Large intestine (tissue), 3 donors: ENCODE results near the gene IRF7. TPM values are rescaled to one million over a fixed set of nuclear protein-coding genes. Genes with fewer than 3 reads are reported as not detected.
A peak's percentile ranks its signal among the peaks of the same experiment; 100 is the strongest.

Source experiments
- DNase-seq, 2 donors: peaks; one replicate each; pipeline versions ENCODE4 v3.0.0 to v3.0.0-alpha.2; 2013
- H3K27ac ChIP-seq: one replicate; pipeline ENCODE4 v1.5.1; 2013; ENCODE audit warnings: low read length
- H3K27me3 ChIP-seq: 2 replicates; pipeline ENCODE4 v1.6.1; 2013; ENCODE audit warnings: low read length; ENCODE audit not compliant: control insufficient read depth, insufficient read depth
- H3K36me3 ChIP-seq: 2 replicates; pipeline ENCODE4 v1.6.1; 2013; ENCODE audit warnings: low read length; ENCODE audit not compliant: control insufficient read depth, insufficient read depth
- H3K4me1 ChIP-seq: one replicate; pipeline ENCODE4 v1.6.1; 2013; ENCODE audit warnings: low read length; ENCODE audit not compliant: control insufficient read depth, insufficient read depth
- H3K4me3 ChIP-seq: one replicate; pipeline ENCODE4 v1.5.1; 2013; ENCODE audit warnings: low read length
- H3K9me3 ChIP-seq: one replicate; pipeline ENCODE4 v1.6.1; 2013; ENCODE audit warnings: mild to moderate bottlenecking, low read depth, low read length, moderate library complexity; ENCODE audit not compliant: control insufficient read depth
- WGBS: methylation state at CpG from one replicate; pipeline ENCODE4 v1.1.5; 2013; ENCODE audit warnings: low lambda C conversion rate; ENCODE audit not compliant: insufficient coverage; 5-methylcytosine and 5-hydroxymethylcytosine counted together
- polyA plus RNA-seq: library from polyadenylated mRNA; unstranded; fragments of 120-200 nt; gene quantifications from one replicate; pipeline ENCODE4 v1.2.1, GENCODE V29; 2013

The IRF7 gene
- polyA plus RNA-seq, 1 donor: 16.7 TPM

- H3K27ac ChIP-seq: peak overlapping the region; percentile 48
- WGBS: no CpG with 5 or more reads among the region's 14 CpGs
- no peak for DNase-seq
Measured at GRCh38 chr11:614021-614622, 1.6 kb downstream of the IRF7 start.

GRCh38 chr11:613369-613968 lies 2.3 kb downstream of the IRF7 start:
- no CpG with 5 or more reads among the region's 36 CpGs for WGBS
- H3K36me3 ChIP-seq: peaks cover 62% of the 10 kb centered on the region
- peak in 1 of 2 donors; percentile 64 for DNase-seq
- H3K4me3 ChIP-seq: peak overlapping the region; percentile 6
- peak overlapping the region; percentile 48 for H3K27ac ChIP-seq
- peaks cover 22% of the 10 kb centered on the region for H3K4me1 ChIP-seq
- no peaks in the 10 kb centered on the region for H3K27me3 ChIP-seq
- peaks cover 13% of the 10 kb centered on the region for H3K9me3 ChIP-seq

More at GRCh38 chr11:614021-614622, 1.6 kb downstream of the IRF7 start:
- no peaks in the 10 kb centered on the region for H3K27me3 ChIP-seq
- H3K9me3 ChIP-seq: peaks cover 11% of the 10 kb centered on the region
- H3K4me1 ChIP-seq: peaks cover 22% of the 10 kb centered on the region
- H3K4me3 ChIP-seq: peak overlapping the region; percentile 6
- peaks cover 62% of the 10 kb centered on the region for H3K36me3 ChIP-seq

- peaks cover 18% of the 10 kb centered on the region for H3K9me3 ChIP-seq
- no peak overlapping the region for H3K4me3 ChIP-seq
- no peak overlapping the region for H3K27ac ChIP-seq
- no peaks in the 10 kb centered on the region for H3K27me3 ChIP-seq
- peaks cover 62% of the 10 kb centered on the region for H3K36me3 ChIP-seq
- H3K4me1 ChIP-seq: peaks cover 22% of the 10 kb centered on the region
- WGBS: no CpG with 5 or more reads among the region's 10 CpGs
- no peak for DNase-seq
Measured at GRCh38 chr11:612961-613300, 2.8 kb downstream of the IRF7 start.

DNA sequence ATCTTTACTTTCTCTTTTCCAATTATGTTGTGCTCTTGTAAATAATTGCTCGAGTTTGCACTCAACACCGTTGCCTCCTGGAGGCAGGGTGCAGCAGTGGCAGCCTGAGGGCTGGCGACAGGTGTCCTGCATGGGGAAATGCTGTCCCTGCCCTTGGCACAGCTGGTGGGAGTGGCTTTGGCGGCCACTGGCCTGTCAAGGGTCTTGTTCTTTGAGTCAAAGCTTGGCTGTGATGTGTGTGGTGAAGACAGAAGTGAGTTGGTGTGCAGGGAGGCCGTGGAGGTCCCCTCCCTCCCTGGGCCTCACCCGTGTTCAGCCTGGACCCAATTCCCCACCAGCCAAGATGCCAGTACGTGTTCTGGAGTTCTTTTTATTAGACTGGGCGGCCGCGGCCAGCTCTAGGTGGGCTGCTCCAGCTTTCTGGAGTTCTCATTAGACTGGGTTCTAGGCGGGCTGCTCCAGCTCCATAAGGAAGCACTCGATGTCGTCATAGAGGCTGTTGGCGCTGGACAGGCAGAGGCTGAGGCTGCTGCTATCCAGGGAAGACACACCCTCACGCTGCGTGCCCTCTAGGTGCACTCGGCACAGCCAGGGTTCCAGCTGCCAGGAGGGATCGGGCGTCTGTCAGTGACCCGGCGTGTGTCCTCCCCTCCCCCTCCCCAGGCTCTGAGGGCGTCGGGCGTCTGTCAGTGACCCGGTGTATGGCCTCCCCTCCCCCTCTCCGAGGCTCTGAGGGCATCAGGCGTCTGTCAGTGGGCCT lies 3.4 kb downstream of the IRF7 start:
- DNase-seq: peak in 1 of 2 donors; percentile 45
- Histone ChIP-seq H3K27ac (no peak overlapping the region), H3K9me3 (peaks cover 19% of the 10 kb centered on the region), H3K36me3 (peaks cover 66% of the 10 kb centered on the region), H3K27me3 (no peaks in the 10 kb centered on the region), H3K4me3 (no peak overlapping the region), H3K4me1 (peaks cover 22% of the 10 kb centered on the region)
- WGBS: no CpG with 5 or more reads among the region's 27 CpGs

GRCh38 chr11:611001-611996 lies 4.5 kb downstream of the IRF7 start:
- Histone ChIP-seq H3K4me3 (no peak overlapping the region), H3K27ac (no peak overlapping the region), H3K9me3 (peaks cover 19% of the 10 kb centered on the region), H3K4me1 (peaks cover 22% of the 10 kb centered on the region), H3K36me3 (peaks cover 77% of the 10 kb centered on the region), H3K27me3 (no peaks in the 10 kb centered on the region)
- DNase-seq: no peak
- no CpG with 5 or more reads among the region's 49 CpGs for WGBS

DNA sequence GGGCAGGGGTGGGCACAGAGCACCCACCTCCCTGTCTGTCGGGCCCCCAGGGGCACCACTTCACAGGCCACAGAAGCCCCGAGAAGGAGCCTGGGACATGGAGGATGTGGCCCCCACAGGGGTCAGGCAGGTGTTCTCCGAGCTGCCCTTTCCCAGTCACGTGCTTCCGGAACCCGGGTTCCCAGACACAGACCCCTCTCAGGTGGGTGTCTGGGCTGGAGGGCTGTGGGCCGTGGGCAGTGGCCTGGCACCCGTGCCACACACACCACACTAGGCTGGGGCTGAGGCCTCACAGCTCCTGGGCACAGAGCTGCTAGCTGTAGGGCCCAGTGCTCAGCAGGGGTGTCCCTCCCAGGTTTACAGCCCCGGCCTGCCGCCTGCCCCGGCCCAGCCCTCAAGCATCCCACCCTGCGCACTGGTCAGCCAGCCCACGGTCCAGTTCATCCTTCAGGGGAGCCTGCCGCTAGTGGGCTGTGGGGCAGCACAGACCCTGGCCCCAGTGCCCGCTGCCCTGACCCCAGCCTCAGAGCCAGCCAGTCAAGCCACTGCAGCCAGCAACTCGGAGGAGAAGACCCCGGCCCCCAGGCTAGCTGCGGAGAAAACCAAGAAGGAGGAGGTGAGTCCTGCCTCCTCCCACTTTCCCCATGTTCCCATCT lies 5.5 kb downstream of the IRF7 start:
- H3K4me1 ChIP-seq: peaks cover 20% of the 10 kb centered on the region
- WGBS: no CpG with 5 or more reads among the region's 18 CpGs
- DNase-seq: no peak

DNA sequence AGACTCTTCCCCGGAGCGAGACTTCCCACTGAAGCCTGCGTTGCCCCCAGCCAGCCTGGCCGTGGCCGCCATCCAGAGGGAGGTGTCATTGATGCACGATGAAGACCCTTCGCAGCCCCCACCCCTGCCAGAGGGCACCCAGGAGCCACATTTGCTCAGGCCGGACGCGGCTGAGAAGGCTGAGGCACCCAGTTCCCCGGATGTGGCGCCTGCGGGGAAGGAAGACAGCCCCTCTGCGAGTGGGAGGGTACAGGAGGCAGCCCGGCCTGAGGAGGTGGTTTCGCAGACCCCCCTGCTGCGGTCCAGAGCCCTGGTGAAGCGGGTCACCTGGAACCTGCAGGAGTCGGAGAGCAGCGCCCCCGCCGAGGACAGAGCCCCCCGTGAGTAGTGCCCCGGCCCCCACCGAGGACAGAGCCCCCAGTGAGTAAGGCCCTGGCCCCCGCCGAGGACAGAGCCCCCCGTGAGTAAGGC lies 6.4 kb downstream of the IRF7 start:
- DNase-seq: no peak
- no CpG with 5 or more reads among the region's 28 CpGs for WGBS

More for the DNA sequence above, 5.5 kb downstream of the IRF7 start:
- Histone ChIP-seq H3K27me3 (no peaks in the 10 kb centered on the region), H3K27ac (no peak overlapping the region), H3K36me3 (peaks cover 87% of the 10 kb centered on the region), H3K4me3 (no peak overlapping the region), H3K9me3 (peaks cover 19% of the 10 kb centered on the region)

GRCh38 chr11:608791-609251 lies 6.9 kb downstream of the IRF7 start:
- no peak overlapping the region for H3K27ac ChIP-seq
- H3K4me3 ChIP-seq: no peak overlapping the region
- no peak for DNase-seq
- WGBS: no CpG with 5 or more reads among the region's 28 CpGs
- peaks cover 8% of the 10 kb centered on the region for H3K4me1 ChIP-seq
- peaks cover 19% of the 10 kb centered on the region for H3K9me3 ChIP-seq
- H3K27me3 ChIP-seq: no peaks in the 10 kb centered on the region
- H3K36me3 ChIP-seq: peaks cover 95% of the 10 kb centered on the region

More for the DNA sequence above, 6.4 kb downstream of the IRF7 start:
- Histone ChIP-seq H3K4me1 (peaks cover 13% of the 10 kb centered on the region), H3K36me3 (peaks cover 93% of the 10 kb centered on the region), H3K27me3 (no peaks in the 10 kb centered on the region), H3K9me3 (peaks cover 19% of the 10 kb centered on the region), H3K4me3 (no peak overlapping the region), H3K27ac (no peak overlapping the region)

GRCh38 chr11:607971-608659 lies 7.6 kb downstream of the IRF7 start:
- H3K27me3 ChIP-seq: no peaks in the 10 kb centered on the region
- no peak for DNase-seq
- H3K27ac ChIP-seq: no peak overlapping the region
- peaks cover 3% of the 10 kb centered on the region for H3K4me1 ChIP-seq
- peaks cover 17% of the 10 kb centered on the region for H3K9me3 ChIP-seq
- WGBS: 100% methylated on average over 2 of the region's 45 CpGs
- H3K4me3 ChIP-seq: no peak overlapping the region
- H3K36me3 ChIP-seq: peaks cover 99% of the 10 kb centered on the region
